Measurements from ENCODE around the gene GMCL1.
A peak's percentile ranks its signal among the peaks of the same experiment; 100 is the strongest.

GRCh38 chr2:69914164-69914949 lies 84.9 kb downstream of the GMCL1 start:
- no peak for TF ChIP-seq CTCF (IDR thresholded peaks at IDR 0.05; ENCODE audit: insufficient read depth, low read depth, low read length)
- TF ChIP-seq EZH2 (IDR thresholded peaks at IDR 0.05; ENCODE audit: insufficient read depth, low read length), result peak; percentile 64

All from astrocyte (in vitro differentiated cells and primary cell).